HG03342 (cell line): ENCODE results near the gene TCHP.
"Not testable (repeated sequence)": the region's sequence is repeated elsewhere in the genome, so short reads cannot be mapped to it uniquely, and the experiment has no call there.

Experiments used
- ATAC-seq: cut with Tn5 transposase; IDR thresholded peaks from one replicate; pipeline ENCODE4 v1.9.1; 2021; ENCODE audit warnings: mild to moderate bottlenecking, moderate library complexity; ENCODE audit not compliant: unreplicated experiment

The TCHP gene

DNA sequence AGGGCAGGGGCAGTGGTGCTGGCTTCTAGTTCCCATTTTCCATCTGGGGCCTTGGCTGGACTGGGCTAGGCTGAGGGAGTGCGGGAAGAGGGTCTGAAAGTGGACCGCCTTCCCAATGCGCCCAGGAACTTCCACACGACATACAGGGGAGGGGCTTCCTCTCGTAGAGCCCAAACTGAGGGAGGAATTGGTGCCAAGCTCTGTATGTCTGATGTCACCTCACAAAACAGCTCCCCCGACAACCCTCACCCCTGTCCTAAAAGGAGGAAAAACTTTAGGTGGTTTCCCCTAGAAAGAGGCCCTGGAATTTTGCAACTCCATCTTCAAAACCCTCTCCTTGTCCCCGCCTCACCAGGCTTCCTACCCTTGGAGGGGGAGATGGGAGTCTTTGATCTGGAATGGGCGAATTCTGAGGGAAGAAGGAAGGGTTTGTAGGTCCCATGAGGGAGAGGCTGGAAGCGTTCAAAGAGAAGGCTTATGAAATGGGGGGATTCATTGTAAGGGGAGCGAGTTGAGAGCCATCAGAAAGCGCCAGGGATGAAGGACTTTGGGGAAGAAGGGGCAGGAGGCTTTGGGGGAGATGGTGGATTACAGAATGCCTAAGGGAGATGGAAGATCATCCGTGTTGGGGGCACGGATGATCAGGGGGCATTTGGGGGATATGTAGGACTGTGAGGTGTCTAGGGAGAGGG lies 20.6 kb upstream of the TCHP start:
- ATAC-seq, result no peak

DNA sequence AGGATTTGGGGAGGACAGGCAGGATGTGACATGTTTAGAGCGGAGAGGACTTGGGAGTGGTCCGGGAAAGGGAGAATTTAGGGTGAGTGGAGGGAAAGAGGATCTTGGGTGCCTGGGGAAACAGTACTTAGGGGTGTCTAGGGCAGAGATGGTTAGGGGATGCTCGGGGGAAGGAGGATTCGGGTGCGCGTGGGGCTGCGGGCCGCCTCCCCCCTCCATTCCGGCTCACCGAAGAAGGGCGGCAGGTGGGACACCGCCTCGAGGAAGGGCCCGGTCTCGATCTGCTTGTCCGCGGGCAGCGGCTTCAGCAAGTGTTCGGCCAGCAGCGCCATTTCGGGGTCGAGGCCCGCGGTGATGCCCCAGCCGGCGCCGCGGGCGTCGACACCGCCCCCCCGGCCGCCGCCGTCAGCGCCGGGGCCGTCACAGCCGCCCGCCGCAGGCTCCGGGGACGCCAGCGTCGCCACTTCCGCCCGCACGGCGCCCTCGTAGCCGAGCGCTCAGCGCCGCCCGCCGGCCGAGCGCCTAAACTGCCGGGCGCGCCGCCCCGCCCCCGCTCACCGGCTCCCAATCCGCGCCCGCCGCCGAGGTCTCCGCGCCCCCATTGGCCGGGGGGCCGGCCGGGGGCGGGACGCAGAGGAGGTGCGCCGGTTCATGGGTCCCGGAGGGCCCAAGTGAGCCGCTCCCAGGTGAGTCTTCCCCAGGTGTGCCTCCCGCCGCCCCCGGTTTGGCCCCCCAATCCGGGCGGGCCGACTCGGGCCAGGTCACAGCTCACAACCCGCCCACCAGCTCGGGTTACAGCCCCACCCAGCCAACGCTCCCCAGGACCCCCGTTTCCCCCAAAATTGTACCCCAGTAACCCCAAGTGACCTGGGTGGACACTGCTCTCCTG lies 19.8 kb upstream of the TCHP start, which contains the start of gene GLTP:
TSS of gene GLTP (minus strand) at position 499 of the 889 bp plus-strand sequence. CDS start at position 332, 167 bp downstream.
- peak; percentile 90 for ATAC-seq

DNA sequence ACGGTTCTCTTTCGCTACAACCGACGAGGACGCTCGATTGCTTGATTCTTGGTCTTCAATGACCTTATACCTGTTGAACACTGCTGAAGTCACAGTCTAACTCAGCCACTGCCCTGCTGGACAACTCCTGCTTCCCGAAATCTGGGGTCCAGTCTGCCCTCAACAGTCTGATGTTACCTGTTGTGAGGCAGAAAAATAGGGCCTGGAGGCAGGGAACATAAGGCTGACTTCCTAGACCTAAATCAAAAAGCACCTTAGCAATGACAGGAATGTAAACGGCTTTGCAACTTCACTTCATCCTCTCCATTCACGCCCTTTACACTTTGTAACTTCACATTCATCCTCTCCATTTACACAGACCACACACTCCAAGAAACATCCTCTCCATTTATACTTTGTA lies 19.1 kb upstream of the TCHP start:
- ATAC-seq, result no peak

DNA sequence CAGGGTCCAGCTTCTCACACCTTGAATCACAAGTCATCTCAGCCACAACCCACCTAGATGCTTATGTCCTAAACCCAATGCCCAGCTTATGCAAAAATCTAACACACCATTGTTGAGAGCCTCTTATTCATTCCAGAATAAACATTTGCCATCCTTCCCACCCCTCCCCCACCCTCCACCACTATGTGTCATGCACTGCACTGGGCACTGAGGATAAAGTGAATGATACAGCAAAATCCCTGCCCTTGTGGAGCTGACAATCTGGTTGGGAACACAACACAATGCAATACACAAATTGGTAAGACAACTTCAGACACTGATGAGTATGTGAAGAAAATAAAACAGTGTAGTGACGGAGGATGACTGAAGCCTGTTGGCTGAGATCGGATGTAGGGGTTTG lies 18.3 kb upstream of the TCHP start:
- no peak for ATAC-seq

DNA sequence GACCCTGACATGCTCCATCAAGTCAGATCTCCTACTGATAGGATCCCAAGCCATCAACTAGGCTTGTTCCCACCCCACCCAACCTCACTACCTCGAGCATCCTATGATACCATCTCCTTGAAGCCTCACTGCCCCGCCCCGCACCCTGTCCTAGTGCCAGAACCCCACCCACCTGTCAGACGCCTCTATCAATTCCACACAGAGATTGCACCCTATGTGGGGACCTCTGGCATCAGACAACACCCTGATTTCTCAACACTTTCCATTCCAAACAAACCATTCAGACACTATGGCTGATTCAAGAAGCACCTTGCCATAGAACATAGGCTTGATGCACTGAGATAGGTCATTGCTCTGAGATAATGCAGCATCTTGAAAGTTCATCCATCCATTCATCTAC lies 16.6 kb upstream of the TCHP start:
- ATAC-seq, result no peak

DNA sequence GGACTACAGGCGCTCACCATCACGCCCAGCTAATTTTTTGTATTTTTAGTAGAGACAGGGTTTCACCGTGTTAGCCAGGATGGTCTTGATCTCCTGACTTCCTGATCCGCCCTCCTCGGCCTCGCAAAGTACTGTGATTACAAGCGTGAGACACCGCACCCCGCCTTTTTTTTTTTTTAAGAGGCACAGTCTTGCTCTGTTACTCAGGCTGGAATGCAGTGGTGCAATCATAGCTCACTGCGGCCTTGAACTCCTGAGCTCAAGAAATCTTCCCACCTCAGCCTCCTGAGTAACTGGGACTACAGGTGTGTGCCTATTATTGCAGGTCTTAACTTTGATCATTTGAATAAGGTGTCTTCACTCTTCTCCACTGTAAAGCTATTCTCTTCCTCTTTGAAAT lies 14.5 kb upstream of the TCHP start:
- ATAC-seq, result no peak

DNA sequence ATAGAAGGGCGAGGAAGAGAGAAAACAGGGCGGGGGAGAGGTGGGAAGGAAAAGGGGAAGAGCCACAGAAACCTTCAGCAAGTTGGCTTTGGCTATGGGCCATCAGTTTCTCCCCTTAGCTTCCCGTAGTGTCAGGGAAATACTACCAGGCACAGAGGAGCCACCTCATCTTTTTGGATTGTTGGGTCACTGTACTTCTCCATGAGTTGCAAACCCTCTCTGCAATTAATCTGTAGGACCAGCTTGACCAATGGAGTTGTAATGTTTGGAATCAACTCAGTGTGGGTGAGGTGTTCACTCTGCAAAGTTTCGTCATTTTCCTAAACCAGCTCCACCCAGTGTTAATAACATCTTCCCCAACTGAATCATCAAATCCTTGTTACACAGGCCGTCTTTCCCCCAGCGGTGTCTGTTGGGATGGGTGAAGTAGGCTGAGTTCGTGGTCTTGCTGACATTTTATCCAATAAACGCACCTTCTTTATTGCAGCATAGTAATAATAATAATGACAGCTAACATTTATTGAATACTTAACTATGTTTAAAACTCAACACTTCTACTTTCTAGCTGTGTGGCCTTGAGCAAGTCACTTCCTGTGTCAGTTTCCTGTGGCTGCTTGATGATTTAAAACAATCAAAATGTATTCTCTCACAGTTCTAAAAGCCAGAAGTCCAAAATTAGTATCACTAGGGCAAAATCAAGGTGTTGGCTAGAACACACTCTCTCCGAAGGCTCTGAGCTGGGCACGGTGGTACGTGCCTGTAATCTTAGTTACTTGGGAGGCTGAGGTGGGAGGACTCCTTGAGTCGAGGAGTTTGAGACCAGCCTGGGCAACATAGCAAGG lies 11.7 kb upstream of the TCHP start:
- no peak for ATAC-seq

DNA sequence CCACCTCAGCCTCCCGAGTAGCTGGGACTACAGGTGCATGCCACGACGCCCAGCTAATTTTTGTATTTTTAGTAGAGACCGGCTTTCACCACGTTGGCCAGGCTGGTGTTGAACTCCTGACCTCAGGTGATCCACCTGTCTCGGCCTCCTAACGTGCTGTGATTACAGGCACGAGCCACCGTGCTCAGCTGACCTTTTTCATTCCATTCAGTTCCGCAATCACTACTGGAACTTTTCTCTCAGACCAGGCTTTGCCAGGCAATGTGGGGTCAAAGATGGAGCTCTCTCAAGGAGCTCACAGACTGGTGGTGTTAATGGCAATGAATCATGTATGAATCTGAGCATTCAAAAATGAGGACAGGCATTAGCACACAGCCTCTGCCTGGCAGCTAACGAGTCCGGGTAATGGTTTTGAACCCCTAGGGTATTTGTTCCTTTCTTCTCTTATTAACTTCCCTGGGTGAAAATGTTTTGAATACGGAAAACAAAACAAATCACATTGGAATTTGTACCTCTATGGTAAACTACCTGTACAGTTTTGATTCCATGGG lies 9.4 kb upstream of the TCHP start:
- ATAC-seq, result no peak

DNA sequence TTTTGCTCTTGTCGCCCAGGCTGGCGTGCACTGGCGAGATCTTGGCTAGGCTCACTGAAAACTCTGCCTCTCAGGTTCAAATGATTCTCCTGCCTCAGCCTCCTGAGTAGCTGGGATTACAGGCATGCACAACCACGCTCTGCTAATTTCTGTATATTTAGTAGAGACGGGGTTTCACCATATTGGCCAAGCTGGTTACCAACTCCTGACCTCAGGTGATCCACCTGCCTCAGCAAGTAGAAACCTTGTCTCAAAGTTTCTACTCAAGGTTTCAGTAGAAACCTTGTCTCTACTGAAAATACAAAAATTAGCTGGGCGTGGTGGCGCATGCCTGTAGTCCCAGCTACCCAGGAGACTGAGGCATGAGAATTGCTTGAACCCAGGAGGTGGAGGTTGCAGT lies 8.3 kb upstream of the TCHP start:
- ATAC-seq, result not testable (repeated sequence)

DNA sequence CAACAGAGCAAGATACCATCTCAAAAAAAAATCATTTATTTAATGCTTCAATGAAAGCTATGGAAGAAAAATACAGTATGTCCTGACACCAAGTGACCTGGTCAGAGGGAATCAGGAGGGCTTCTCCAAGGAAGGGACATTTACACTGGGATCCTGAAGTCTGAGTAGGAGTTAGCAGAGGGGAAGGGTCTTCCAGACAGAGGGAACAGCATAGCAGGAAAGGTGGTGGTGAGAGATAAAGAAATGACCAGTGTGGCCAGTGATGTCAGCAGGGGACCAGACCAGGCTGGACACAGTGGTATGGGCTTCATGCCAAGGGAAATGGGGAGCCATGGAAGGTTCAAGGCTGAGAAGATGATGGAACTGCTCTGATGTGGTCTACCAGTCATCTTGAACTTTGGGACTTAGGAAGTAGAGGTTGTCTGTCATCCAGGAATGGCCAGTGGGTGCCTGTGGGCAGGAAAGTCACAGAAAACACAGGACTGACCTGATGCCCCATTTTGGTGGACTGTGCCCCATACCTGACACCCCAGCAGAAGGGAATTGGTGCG lies 7.8 kb upstream of the TCHP start:
- ATAC-seq, result no peak

DNA sequence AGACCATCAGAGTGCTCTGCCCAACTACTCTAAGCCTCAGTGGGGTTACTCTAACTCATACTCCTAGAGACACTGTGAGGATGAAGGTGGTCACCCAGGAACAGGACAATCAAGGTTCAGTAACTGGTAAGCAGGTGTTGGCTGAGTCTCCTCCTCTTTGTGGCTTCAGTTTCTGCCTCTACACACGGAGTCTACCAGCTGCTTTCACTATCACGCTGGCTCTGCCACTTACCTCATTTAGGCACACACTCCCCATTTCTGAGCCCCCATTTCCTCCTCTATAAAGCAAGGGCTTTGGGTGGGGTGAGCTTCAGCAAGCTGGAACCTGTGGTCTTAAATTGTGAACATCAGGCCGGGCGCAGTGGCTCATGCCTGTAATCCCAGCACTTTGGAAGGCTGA lies 7.3 kb upstream of the TCHP start:
- peak; percentile 61 for ATAC-seq

DNA sequence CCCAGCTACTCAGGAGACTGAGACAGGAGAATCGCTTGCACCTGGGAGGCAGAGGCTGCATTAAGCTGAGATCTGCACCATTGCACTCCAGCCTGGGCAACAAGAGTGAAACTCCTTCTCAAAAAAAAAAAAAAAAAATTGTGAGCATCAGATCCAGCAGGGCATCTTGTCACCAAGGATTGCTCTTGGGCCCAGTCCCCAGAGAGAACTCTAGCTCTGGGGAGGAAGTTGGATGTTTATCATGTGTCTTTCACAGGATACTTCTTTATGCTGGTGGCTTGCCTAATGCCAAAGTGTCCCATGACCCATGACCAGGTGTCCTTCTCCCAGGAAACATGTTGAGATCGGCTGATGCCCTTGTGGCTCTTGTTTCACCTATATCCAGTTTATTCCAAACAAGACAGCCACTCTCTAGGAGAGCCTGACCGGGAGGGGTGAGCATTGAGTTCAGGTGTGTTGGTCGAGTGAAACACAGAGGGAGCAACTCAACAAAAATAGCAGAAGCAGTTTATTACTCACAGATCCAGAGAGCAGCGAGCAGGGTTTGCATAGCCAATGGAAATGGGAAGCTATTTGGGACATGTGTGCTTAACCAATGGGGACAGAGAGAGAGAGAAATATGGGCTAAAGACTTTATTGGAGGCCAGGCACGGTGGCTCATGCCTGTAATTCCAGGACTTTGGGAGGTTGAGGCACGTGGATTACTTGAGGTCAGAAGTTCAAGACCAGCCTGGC lies 6.6 kb upstream of the TCHP start:
- no peak for ATAC-seq

DNA sequence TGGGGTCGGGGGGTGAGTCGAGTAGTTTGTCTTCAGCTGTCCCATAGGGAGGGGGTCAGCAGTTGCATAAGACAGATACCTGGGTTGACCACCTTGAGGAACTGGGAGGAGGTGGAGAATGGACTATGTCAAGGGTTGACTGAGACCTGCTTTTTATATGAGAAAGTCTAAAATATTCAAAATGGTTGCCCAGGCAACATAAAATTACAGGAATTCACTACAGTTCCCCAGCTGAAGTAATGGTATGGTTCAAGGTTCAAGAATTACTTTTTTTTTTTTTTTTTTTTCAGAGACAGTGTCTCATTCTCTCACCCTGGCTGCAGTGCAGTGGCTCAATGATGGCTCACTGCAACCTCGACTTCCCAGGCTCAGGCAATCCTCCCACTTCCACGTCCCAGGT lies 5.1 kb upstream of the TCHP start:
- ATAC-seq, result no peak

DNA sequence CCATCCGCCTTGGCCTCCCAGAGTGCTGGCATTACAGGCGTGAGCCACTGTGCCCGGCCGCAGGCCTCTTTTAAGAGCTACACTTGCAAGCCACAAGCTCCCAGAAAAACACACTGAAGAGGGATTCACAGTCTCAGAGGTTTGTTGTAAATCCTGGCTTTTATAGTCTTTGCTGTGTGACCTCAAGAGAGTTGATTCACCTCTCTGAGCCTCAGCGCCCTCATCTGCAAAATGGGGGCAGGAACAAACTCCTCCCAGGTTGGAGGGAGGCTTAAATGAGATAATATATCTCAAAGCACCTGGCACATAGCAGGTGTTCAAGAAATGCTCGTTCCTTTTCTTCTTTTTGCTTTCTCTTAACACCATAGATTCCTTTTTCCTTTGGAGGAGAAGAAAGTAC lies 3.9 kb upstream of the TCHP start:
- no peak for ATAC-seq

DNA sequence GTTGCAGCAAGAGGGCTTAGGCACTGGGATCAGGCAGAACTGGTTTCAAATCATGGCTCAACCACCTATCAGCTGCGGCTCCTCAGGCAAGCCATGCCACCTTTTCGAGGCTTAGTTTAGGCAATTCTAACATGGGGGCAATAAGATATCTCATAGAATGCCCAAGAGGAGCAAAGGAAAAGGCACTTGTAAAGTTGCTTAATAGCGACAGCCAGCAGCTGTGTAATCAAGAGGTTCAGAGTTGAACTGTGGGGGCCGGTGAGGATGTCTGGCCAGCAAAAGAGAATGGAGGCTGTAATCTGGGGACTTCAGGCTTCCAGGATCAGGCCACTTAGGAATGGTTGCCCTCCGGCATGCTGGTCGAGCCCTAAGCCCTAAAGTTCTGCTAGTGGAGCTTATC lies 3.0 kb upstream of the TCHP start:
- ATAC-seq, result no peak

DNA sequence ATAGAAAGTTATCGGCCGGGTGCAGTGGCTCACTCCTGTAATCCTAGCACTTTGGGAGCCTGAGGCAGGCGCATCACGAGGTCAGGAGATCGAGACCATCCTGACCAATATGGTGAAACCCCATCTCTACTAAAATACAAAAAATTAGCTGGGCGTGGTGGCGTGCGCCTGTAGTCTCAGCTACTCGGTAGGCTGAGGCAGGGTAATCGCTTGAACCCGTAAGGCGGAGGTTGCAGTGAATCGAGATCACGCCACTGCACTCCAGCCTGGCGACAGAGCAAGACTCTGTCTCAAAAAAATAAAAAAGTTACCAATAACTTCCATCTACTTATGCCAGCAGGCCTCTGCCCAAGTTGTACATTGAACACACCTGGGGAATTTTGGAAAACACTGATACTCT lies 729 bp upstream of the TCHP start:
- ATAC-seq, result not testable (repeated sequence)

DNA sequence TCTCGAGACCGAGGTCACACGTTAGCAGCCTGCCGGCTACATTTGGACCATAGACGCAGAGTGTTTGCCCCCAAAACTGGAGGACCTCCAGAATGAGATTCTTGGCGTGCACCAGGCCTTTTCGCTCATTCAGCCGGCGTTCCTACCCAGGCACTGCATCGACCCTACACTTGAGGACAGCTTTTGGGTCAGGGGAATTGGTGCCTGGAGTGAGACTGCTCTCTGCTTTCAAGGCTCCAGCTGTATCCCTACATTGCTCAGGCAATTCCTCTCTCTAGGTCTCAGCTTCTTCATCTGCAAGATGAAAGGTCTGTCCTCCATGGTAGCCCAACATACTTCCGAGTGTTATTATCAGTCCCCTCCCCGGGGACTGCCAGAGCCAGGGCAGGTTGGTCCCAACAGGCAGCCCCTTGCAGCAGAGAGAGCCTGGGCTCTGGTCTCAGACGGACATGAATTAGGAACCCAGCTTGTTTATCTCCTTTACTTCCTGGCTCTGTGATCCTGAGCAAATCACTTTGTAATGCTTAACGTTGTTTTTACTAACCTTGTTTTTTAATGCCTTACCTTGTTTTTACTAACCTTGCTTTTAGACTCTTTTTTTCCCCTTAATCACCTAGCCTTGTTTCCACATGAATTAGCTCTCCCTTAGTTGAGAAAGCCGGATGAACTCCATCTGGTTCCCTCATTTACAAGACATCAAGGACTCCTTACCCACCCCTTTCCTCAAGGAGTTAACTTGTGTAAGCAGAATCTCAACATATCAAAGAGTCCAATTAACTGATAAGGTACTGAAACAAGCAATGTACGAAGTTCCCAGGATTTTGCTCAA lies 892 bp downstream of the TCHP start:
- peak; percentile 28 for ATAC-seq

DNA sequence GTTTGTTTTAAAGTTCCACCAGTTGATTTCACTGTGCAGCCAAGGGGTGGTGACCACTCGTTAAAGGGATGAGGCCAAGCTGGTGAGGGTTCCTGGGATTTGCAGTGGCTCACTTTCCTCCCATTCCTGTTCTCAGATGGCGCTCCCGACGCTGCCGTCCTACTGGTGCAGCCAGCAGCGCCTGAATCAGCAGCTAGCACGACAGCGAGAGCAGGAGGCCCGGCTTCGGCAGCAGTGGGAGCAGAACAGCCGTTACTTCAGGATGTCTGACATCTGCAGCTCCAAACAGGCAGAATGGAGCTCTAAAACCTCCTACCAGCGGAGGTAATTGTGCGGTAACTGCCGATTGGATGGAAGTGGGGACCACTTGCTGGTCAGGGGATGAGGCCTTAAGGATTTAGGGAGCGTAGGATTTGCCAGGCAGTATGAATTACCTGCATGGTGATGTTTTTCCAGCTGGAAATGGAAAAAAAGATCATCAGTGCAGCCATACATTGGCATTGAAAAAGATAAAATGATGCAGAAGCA lies 2.9 kb downstream of the TCHP start:
- ATAC-seq, result no peak

DNA sequence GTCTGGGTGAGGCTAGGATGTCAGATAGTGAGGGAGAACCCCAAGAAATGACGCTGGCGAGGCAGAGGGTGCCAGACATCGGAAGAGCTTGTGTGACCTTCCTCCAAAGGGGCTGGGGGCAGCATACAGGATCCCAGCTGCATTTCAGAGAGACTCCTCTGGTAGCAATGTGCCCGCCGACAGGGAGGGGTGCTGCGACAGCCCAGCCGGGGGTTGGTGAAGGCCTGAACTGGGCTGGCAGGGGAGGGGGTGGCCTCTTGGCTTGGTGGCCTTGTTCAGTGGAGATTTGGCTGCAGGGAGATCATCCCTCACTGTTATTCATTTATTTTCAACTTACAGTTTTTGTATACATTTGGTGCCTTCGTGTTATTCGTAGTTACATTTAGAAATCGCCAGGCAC lies 5.2 kb downstream of the TCHP start:
- no peak for ATAC-seq
